NCI-H774 (cell line): ENCODE results near the gene B3GALT4.
"Not testable (repeated sequence)": the region's sequence is repeated elsewhere in the genome, so short reads cannot be mapped to it uniquely, and the experiment has no call there.

ENCODE experiments used
- DNase-seq: peaks from one replicate; lab custom pipeline; 2025; lab: John Stamatoyannopoulos, UW

B3GALT4 gene

DNA sequence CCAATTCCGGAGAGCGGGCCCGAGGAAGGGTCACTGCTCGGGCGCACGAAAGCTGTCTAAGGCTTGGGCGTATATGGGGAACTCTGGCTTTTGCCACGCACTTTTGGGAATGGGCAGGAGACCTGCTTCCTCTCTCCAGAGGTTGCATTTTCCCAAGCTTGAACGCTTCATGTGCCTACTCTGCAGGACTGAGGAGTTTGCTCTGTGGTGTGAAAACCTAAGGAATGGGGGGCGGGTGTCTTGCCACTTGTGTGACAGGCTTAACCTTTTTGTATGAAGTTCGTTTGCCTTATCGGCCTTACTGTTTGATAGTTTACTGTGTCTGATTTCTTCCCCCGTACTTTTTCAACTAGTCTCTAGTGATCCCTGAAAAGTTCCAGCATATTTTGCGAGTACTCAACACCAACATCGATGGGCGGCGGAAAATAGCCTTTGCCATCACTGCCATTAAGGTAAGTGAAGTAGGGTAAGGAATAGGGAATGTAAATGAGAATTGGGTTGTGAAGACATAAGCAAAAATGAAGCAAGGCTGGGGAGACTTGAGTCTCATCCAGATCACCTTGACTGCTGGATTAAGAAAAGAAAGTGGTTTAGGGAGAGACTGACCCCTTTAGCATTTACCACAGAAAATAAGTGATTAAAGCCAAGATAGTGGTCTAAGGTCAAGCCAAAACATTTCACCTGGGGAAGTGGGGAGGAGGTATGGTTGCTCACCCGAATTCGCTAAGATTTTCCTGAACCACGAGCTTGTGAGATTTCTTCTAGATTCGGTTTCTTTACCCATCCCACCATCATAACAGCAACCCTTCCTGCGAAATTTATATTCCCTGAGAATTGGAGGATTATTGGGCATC is 4.4 kb upstream of the B3GALT4 start:
- DNase-seq = no peak

DNA sequence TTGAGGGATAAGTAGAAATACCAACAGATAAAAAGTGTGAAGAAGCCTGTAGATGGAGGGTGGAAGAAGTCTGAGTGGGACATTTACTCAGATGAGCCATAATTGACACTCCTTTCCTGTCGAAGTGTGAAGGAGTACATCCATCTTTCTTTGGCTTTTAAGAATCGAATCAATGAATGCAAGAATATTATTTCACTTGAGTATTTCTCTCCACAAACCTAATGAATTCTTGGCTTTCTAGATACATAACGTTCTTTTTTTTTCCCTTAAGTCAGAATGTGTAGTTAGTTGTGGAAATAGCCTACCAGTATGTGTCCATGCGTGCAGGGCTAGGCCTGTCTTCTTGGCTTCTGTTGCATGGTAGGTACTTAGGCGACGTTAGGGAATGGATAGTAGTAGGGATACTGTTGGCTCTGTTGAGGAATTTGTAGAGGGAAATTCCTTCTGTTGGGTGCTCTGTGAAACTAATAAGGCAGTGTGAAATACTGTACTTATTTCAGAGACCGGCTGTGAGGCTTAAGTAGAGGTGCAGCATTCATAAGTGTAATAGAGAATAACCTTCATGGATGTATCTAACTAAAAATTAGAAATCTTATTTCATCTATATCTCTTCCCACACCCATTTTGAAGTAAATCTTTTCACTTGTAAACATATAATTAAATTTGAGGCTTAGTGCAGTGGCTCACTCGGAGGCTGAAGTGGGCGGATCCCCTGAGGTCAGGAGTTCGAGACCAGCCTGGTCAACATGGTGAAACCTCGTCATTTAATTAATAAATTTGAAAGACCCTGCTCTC is 3.6 kb upstream of the B3GALT4 start:
- no peak for DNase-seq

DNA sequence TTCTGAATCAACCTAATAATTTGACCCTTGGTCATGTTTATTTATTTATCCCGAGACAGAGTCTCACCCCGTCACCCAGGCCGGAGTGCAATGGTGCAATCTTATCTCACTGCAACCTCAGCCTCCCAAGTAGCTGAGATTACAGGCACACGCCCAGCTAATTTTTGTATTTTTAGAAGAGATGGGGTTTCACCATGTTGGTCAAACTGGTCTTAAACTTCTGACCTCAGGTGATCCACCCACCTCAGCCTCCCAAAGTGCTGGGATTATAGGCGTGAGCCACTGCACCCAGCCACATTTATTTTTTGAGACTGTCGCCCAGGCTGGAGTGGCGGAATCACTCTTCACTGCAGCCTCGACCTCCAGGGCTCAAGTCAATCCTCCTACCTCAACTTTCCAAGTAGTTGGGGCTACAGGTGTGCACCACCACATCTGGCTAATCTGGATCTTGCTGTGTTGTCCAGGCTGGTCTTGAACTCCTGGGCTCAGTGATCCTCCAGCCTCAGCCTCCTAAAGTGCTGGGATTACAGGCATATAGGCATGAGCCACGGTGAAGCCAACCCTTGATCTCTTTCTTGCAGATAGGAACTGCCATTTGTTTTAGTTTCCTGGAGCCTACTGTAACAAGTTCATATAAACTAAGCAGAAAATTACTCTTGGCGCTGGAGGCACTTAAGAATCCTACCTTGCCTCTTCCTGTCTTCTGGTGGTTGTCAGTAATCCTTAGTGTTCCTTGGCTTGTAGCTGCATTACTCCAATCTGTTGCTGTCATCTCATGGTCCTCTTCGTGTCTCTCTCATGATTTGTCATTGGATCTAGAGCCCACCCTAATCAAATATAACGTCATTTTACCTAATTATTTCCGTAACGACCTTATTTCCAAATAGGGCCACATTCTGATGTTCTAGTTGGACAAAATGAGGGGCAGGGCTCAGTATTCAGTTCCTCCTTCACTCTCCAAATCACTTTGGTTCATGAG is 2.7 kb upstream of the B3GALT4 start:
- no peak for DNase-seq

DNA sequence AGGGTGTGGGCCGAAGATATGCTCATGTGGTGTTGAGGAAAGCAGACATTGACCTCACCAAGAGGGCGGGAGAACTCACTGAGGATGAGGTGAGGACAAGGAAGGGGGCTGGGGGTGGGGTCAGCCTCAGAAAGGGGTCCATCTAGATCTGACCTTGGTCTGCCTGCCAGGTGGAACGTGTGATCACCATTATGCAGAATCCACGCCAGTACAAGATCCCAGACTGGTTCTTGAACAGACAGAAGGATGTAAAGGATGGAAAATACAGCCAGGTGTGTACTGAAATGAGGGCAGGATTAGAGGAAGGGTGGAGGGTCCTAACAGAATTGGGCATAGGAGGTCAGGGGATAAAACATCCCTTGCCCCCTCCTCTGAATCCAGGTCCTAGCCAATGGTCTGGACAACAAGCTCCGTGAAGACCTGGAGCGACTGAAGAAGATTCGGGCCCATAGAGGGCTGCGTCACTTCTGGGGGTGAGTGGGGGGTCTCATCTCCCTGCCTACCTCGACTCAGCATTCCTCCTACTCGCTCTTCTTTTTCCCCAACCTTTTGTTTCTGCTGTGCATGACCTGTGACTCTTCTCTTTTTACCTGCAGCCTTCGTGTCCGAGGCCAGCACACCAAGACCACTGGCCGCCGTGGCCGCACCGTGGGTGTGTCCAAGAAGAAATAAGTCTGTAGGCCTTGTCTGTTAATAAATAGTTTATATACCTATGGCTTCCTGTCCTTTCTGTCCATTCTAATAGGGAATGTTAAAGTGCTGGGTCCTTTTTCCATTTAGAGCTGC is 935 bp upstream of the B3GALT4 start:
- DNase-seq = not testable (repeated sequence)

DNA sequence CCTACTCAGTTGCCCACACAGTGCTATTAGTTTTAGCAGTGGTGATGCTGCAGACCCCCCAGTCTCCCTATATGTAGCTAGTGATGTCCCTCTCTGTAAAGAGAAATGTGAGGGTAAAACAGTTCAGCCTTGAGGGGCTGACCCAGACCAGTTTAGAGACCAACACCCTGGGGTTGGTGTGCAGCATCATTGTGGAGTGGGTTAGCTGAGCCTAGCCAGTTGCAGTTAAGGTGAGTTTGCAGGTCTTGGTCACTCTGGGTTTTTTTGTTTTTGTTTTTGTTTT is 401 bp upstream of the B3GALT4 start:
- no peak for DNase-seq

DNA sequence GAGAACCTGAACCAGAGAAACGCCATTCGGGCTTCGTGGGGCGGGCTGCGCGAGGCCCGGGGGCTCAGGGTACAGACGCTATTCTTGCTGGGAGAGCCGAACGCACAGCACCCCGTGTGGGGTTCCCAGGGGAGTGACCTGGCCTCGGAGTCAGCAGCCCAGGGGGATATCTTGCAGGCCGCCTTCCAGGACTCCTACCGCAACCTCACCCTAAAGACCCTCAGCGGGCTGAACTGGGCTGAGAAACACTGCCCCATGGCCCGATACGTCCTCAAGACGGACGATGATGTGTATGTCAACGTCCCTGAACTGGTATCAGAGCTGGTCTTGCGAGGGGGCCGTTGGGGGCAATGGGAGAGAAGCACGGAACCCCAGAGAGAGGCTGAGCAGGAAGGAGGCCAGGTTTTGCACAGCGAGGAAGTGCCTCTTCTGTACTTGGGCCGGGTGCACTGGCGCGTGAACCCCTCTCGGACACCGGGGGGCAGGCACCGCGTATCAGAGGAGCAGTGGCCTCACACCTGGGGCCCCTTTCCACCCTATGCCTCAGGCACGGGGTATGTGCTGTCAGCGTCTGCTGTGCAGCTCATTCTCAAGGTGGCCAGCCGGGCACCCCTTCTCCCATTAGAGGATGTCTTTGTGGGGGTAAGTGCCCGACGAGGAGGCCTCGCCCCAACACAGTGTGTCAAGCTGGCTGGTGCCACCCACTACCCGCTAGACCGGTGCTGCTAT is 904 bp downstream of the B3GALT4 start:
- no peak for DNase-seq

DNA sequence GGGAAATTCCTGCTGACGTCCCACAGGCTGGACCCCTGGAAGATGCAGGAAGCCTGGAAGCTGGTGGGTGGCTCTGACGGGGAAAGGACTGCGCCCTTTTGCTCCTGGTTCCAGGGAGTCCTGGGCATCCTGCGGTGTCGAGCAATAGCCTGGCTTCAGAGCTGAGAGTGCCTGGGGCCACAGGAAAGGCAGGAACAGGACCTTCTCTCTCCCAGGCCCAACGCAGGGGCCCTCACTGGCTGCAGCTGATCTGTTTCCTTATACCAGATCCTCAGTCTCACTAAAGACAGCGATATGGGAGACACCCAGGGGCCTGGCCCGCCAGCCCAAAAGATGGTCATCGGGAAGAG is 1.4 kb downstream of the B3GALT4 start:
- no peak for DNase-seq

DNA sequence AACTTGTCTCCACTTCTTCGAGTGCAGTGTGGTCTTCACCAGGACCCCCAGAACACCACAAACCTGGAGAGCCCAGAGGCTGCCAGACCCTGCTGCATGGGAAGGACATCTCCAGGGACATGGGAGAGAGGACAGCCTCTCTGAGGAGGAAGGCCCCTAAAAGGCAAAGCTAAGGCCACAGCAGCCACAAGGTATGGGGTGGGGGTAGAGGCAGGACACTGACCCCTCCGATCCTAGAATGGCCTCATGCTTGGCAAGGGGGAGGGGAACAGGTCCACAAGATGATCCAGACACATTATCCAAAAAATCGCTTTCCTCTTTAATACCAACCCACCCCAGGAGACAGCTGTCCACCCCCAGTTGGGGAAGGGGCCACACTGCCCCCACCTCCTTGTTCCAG is 1.9 kb downstream of the B3GALT4 start:
- no peak for DNase-seq

DNA sequence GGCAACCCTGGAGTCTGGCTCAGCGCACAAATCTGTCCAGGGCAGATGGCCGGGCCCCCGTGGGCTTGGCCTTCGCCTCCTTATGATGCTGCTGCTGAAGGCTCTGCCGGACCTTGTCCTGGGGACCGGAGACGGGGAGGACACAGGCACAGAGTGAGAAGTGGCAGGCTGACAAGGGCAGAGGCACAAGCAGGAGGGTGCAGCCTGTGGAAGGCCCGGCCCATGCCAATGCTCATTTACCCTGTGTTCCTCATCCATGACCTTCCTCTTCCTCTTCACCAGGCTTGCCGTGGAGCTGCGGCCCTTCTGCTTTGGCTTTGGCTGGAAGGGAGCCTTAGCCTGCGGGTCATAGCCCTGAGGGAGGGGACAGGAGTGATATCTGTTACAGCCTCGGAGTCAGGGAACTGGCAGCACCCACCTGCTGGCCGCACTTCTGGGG is 2.4 kb downstream of the B3GALT4 start:
- no peak for DNase-seq

DNA sequence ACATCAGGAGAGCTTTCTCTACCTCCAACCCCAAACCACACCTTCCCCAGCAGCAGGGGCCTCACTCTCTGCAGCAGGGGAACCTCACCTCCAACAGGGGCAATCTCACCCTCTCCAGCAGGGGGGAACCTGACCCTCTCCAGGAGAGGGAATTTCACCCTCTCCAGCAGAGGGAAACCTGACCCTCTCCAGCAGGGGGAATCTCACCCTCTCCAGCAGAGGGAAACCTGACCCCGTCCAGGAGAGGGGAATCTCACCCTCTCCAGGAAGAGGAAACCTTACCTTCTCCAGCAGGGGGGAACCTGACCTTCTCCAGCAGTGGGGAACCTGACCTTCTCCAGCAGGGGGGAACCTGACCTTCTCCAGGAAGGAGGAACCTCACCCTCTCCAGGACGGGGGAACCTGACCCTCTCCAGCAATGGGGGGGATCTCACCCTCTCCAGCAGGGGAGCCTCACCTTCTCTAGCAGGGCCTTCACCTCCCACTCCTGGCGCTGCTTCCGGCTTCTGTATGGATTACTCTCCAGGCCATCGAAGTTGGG is 3.1 kb downstream of the B3GALT4 start:
- DNase-seq = no peak

DNA sequence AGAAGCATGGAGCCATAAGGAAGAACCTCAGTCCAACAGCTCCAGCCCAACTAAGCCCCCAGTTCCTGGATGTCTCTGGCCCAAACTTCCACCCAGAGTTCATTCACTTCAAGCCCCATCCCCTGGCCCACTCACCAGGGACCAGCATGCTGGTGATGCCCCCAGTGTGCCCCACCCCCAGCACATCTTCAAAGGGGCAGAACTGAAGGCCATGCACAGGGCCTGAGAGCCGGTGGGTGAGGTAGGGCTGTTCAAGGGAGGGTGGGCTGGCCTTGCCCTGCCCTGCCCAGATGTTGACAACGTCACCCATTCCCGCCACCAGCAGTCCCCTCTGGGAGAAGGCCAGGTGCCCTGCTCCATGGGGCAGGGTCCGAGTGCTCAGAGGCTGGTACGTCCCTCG is 3.6 kb downstream of the B3GALT4 start:
- DNase-seq = no peak

DNA sequence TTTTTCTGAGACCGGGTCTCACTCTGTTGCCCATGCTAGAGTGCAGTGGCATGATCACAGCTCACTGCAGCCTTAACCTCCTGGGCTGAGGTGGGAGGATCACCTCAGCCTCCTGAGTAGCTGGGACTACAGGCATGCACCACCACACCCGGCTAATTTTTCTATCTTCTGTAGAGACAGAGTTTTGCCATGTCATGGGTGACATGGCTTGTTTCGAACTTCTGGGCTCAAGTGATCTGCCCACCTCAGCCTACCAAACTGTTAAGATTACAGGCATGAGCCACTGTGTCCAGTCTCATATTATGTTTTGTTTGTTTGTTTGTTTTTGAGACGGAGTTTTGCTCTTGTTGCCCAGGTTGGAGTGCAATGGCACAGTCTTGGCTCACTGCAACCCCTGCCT is 8.3 kb downstream of the B3GALT4 start:
- not testable (repeated sequence) for DNase-seq

DNA sequence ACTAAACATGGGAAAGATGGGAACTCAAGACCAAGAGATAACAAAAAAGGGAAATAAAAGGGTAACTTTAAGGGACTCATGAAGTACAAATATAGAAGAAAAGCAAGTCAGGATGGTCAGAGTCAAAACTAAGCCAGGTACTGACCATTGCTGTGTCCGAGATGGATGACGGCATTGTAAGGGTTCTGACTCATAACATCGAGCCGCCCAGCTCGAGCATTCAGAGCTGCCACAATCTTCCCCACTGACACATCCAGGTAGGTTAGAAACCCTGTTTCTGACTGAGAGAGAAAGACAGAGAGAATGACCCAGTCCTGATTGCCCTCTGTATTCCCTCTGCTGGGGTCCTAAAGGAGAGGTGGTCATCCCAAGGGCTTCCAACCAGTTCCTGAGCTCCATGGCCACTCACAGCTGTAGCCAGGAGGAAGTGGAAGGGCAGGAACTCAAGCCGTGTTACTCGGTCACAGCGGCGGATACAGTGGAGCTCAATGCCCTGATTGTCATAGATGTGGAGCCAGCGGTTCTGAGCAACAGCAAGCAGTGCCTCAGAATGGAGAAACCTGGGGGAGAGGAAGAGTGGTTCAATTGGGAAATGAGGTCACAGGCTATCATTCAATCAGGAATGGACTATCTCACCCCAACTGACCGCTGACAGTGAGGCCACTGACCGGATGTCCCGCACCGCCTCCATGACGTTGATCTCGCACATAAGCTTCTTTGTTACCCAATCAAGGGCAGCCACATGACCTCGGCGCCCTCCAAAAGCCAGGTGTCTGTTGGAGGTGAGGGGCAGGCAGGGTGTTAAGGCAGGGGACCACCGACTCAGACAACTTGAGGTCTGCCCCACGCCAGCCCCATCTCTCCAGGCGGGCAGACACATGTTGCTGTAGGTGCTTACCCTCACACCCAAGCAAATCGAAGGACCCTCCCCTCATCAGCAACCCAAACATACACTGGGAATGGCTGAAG is 10.3 kb downstream of the B3GALT4 start:
- no peak for DNase-seq

DNA sequence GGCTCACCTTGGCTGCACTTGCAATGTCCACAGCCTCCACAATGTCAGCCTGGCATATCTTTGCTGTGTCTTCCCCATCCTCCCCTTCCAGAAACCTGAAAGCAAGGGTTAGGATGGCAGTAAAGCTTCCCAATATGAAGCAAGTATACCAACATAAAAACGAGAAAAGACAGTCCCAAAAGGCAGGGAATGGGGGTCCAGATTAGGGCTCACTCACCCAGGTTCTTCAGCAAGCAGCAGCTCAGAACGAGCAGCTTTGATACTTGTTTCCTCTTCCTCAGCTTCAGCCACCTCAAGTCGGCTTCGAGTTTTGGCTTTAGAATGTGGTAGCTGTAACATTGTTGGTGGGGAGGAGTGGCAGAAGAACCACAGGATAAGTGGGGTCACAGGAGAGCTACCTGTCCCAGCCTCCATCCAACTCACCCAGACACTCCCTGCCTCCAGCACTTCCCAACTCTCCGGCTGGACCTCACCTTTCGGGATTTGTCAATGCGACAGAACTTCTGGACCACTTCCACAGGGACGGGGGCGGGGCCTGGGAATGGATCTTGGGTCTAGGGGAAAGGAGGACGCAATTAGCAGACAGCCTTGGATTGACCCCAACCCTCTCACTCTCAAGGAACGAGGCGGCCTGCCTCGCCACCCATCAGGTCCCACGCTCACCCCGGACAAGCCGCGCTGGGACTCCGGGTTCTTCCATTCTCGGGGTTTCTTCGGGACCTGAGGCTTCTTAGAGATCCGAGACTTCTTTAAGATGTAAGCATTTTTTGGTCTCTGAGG is 11.4 kb downstream of the B3GALT4 start:
- no peak for DNase-seq

DNA sequence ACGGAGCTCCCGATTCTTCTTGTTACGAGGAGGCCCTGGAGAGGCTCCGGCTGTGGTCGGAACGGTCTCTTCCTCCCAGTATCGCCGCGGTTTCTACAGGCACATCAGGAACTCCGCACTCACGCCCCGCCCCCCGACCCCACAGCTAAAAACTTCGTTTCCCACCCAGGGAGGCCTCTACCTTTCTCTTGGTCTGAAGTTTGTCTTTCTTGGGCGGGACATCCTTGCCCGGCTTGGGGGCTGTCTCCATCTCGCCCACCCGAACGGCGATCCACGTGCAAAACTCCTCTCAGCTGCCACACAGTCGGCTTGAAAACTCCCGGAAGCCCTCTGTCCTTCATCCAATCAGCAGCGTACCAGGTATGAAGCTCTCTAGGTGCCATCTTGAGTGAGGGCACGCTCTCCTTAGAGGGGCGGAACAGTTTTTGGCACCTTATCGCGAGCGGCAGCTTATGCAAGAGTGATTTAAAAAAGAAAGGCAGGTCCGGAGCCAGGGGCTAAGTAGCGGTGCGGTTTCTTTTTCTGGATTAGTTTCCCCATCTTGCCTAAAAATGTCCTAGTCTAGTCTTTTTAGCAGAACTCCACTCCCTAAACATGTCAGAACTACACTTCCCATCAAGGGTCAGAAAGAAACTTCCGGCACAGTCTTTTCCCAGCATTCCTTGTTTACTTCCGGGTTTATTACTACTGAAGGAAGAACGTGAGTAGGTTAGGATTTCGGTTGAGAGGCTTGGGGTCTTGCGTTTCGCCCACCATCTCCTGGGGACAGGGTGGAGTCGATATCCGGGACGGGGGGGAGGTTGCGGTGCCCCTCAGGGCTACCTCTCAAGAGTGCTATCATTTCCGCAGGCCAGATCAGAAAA is 12.2 kb downstream of the B3GALT4 start, which contains the start of the genes PFDN6 and WDR46:
TSS of gene PFDN6 (plus strand) at position 681 of the 863 bp plus-strand sequence. CDS start 256 bp downstream, outside the sequence.
TSS of gene WDR46 (minus strand) at position 319 of the 863 bp plus-strand sequence. CDS start at position 250, 69 bp downstream.
- DNase-seq = peak; percentile 80

DNA sequence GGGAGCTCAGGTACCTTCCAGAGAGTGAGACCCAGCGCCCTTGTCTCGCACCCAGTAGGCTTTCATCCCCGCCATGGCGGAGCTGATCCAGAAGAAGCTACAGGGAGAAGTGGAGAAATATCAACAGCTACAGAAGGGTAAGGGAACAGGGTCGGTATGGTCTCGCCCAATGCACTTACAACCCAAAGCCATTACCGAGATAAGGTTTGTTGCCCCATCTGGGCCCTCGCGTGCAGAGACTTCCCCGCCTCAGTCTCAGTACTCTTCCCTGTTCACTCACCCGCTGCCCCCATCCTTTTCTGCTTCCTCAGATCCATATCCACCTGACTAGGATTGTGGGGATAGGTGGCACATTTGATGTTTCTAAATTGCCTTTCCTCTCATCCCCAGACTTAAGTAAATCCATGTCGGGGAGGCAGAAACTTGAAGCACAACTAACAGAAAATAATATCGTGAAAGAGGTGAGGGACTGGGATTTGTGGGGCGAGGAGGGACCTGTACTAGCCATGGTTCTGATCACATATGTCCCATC is 12.9 kb downstream of the B3GALT4 start:
- no peak for DNase-seq

DNA sequence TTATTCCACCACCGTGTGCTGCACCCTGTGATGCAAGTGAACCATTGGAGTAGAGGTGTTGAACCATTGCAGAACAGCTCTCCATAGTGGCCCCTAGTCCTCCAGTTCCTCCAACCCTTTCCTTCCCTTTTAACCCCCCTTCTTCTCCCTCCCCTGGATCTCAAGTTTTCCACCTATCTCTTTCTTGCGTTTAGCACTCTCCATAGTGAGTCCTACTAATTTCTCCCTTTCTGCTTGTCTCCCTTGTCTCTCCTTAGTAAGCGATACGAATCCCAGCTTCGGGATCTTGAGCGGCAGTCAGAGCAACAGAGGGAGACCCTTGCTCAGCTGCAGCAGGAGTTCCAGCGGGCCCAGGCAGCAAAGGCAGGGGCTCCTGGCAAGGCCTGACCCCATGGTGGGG is 13.5 kb downstream of the B3GALT4 start:
- no peak for DNase-seq
